Coronary artery (tissue), 2 donors: ENCODE results near the gene RAB44.

Source experiments
- DNase-seq: peaks from one replicate; pipeline ENCODE4 v3.0.0-alpha.2; 2017; ENCODE audit warnings: low spot score
- H3K27ac ChIP-seq, 2 donors: fragments of 200-600 bp; sonication (generic); one replicate each; pipeline ENCODE4 v1.5.1; 2016 to 2019
- H3K4me3 ChIP-seq: fragments of 200-600 bp; sonication (generic); 2 replicates; pipeline ENCODE4 v1.5.1; 2016; ENCODE audit warnings: mild to moderate bottlenecking, moderate library complexity
- TF ChIP-seq, protein P1 (sequence below): fragments of 200-600 bp; sonication (generic); IDR thresholded peaks from one replicate; pipeline ENCODE4 v1.5.1; 2019; ENCODE audit warnings: antibody characterized with exemption

RAB44 gene

GRCh38 chr6:36769183-36769675 is 71.6 kb downstream of the RAB44 start:
- no peak for DNase-seq
- TF ChIP-seq, protein P1, sequence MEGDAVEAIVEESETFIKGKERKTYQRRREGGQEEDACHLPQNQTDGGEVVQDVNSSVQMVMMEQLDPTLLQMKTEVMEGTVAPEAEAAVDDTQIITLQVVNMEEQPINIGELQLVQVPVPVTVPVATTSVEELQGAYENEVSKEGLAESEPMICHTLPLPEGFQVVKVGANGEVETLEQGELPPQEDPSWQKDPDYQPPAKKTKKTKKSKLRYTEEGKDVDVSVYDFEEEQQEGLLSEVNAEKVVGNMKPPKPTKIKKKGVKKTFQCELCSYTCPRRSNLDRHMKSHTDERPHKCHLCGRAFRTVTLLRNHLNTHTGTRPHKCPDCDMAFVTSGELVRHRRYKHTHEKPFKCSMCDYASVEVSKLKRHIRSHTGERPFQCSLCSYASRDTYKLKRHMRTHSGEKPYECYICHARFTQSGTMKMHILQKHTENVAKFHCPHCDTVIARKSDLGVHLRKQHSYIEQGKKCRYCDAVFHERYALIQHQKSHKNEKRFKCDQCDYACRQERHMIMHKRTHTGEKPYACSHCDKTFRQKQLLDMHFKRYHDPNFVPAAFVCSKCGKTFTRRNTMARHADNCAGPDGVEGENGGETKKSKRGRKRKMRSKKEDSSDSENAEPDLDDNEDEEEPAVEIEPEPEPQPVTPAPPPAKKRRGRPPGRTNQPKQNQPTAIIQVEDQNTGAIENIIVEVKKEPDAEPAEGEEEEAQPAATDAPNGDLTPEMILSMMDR = no peak
- H3K4me3 ChIP-seq = no peak overlapping the region
- H3K27ac ChIP-seq = no peak overlapping the region

- DNase-seq = no peak
- H3K4me3 ChIP-seq = no peak overlapping the region
- H3K27ac ChIP-seq = no peak overlapping the region
- TF ChIP-seq, protein P1 = no peak
Measured at GRCh38 chr6:36769676-36770499, 72.3 kb downstream of the RAB44 start.

DNA sequence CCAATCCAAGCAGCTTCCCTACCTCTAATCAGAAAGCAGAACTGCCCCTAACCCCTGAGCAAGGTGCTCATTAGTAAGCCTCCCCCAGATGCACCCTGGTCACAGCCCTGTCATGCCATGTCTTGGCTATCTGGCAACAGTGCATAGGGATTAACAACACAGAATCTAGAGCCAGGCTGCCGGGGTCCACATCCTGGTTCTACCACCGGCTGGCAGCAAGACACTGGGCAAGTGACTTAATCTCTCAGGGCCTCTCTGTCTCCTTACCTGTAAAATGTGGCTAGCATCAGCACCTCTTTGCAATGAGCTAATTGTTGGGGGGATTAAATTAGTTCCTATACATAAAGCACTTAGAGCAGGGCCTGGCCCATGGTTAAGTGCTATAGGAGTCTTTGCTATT is 73.5 kb downstream of the RAB44 start:
- H3K4me3 ChIP-seq = no peak overlapping the region
- no peak overlapping the region for H3K27ac ChIP-seq
- DNase-seq = no peak
- TF ChIP-seq, protein P1 = no peak

DNA sequence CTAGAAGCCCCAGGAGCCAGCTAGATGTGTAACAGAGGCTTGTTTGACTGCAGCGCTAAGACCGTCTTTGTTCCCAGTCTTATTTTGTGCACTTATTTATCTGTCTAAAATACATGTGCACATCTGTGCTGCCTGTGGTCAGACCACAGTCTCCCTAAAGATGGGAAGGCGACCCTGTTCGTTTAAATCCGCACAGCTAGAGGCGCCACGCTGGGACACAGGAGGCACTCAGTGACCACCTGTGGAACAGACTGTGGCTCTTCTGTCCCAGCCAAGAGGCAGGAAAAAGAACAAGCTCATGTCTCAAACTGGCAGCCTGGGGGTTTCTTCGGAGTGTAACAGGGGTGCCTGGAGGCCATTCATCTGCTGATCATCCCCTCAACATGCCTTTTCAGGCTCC is 74.8 kb downstream of the RAB44 start:
- Histone ChIP-seq H3K4me3 (no peak overlapping the region), H3K27ac (no peak overlapping the region)
- TF ChIP-seq, protein P1 = no peak
- DNase-seq = no peak

DNA sequence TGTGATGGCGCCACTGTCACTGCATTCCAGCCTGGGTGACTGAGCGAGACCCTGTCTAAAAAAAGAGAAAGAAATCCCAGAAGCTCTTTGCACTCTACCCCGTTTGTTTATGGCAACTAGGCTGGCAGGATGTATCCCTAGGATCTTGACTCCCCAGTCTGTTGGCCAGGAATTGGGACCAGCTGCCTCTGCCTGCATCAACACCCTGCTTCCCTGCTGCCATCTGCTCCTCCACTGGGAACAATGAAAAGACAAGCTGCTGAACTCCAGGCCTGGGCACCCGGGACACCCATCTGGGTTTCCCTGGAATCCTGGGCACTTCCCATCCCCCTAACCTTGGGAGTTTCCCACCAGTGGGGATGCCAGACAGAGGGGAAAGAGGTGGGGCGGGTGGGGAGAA is 76.7 kb downstream of the RAB44 start:
- no peak for DNase-seq
- Histone ChIP-seq H3K4me3 (no peak overlapping the region), H3K27ac (no peak overlapping the region)
- TF ChIP-seq, protein P1 = no peak

DNA sequence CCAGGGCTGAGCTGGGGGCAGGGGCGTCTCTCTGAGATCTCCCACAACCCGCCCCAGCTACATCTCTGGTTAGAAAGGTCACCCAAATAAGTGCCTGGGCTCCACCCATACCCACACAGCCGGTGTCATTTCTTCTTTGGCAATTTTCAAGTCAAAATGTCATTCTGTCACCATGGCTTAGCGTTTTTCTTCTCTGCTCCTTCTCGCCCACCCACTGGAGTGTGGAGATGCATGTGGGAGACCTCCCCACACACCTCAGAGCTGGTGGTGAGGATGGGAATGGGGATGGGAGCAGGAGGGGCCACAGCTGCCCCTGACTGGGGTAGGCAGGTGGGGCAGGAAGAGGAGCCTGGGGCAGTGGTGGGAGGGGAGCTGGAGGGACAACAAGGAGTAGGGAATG is 78.5 kb downstream of the RAB44 start:
- TF ChIP-seq, protein P1 = no peak
- Histone ChIP-seq H3K4me3 (no peak overlapping the region), H3K27ac (no peak overlapping the region)
- DNase-seq = no peak

DNA sequence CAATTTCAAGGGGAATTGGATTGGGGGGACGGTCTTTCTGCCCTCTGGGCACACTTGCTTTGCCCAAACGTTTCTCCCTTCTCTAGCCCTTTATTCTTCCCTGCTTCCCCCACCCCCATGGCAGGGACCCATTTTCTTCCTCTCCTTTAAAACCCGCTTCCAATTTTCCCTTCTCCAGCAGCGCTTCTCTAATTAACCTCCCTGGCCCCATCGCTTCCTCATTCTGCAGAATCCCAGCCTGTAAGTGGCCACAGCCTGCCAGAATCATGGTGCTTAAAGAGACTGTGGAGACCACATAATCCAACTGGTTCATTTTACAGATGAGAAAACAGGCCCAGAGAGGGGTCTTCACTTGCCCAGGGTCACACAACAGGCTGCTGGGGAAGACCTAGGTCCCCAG is 80.2 kb downstream of the RAB44 start:
- Histone ChIP-seq H3K4me3 (no peak overlapping the region), H3K27ac (no peak overlapping the region)
- no peak for DNase-seq
- TF ChIP-seq, protein P1 = no peak
